Skeletal muscle satellite cell (primary cell): ENCODE measurements around the gene TCOF1.

Source experiments
- H3K27me3 ChIP-seq: 2 replicates; pipeline ENCODE4 v1.7.0; 2013; ENCODE audit warnings: low read length; ENCODE audit not compliant: control insufficient read depth, insufficient read depth
- H3K36me3 ChIP-seq: 2 replicates; pipeline ENCODE4 v1.7.0; 2013; ENCODE audit warnings: mild to moderate bottlenecking, control low read depth, low read length; ENCODE audit not compliant: insufficient read depth
- H3K4me1 ChIP-seq: 2 replicates; pipeline ENCODE4 v1.7.0; 2013; ENCODE audit warnings: low read length; ENCODE audit not compliant: control insufficient read depth, insufficient read depth
- H3K4me2 ChIP-seq: 2 replicates; pipeline ENCODE4 v1.7.0; 2013; ENCODE audit warnings: mild to moderate bottlenecking, low read length
- H3K4me3 ChIP-seq: 2 replicates; pipeline ENCODE4 v1.7.0; 2013; ENCODE audit warnings: low read length
- H3K9ac ChIP-seq: 2 replicates; pipeline ENCODE4 v1.7.0; 2013; ENCODE audit warnings: mild to moderate bottlenecking, low read depth, low read length, moderate library complexity
- H3K9me3 ChIP-seq: replicated peaks from 2 replicates; pipeline ENCODE4 v1.7.0; 2013; ENCODE audit warnings: mild to moderate bottlenecking, control low read depth, low read length

TCOF1 gene

GRCh38 chr5:150326707-150327106 is 30.8 kb upstream of the TCOF1 start:
- Histone ChIP-seq H3K36me3 (no peaks in the 10 kb centered on the region), H3K4me2 (no peak overlapping the region), H3K4me1 (peaks cover 3% of the 10 kb centered on the region), H3K4me3 (no peak overlapping the region), H3K9ac (no peak overlapping the region), H3K27me3 (no peaks in the 10 kb centered on the region), H3K9me3 (no peaks in the 10 kb centered on the region)

GRCh38 chr5:150327139-150327538 is 30.4 kb upstream of the TCOF1 start:
- H3K9me3 ChIP-seq = no peaks in the 10 kb centered on the region
- no peak overlapping the region for H3K9ac ChIP-seq
- peaks cover 3% of the 10 kb centered on the region for H3K4me1 ChIP-seq
- H3K4me2 ChIP-seq = no peak overlapping the region
- no peaks in the 10 kb centered on the region for H3K27me3 ChIP-seq
- no peaks in the 10 kb centered on the region for H3K36me3 ChIP-seq
- H3K4me3 ChIP-seq = no peak overlapping the region

- H3K27me3 ChIP-seq = no peaks in the 10 kb centered on the region
- no peak overlapping the region for H3K4me2 ChIP-seq
- no peak overlapping the region for H3K9ac ChIP-seq
- H3K36me3 ChIP-seq = no peaks in the 10 kb centered on the region
- no peaks in the 10 kb centered on the region for H3K9me3 ChIP-seq
- no peaks in the 10 kb centered on the region for H3K4me1 ChIP-seq
- H3K4me3 ChIP-seq = no peak overlapping the region
Measured at GRCh38 chr5:150328515-150328914, 29.0 kb upstream of the TCOF1 start.

GRCh38 chr5:150329038-150329437 is 28.5 kb upstream of the TCOF1 start:
- Histone ChIP-seq H3K9ac (no peak overlapping the region), H3K9me3 (no peaks in the 10 kb centered on the region), H3K27me3 (no peaks in the 10 kb centered on the region), H3K36me3 (no peaks in the 10 kb centered on the region), H3K4me2 (no peak overlapping the region), H3K4me1 (no peaks in the 10 kb centered on the region), H3K4me3 (no peak overlapping the region)

- Histone ChIP-seq H3K4me1 (no peaks in the 10 kb centered on the region), H3K9ac (no peak overlapping the region), H3K27me3 (no peaks in the 10 kb centered on the region), H3K36me3 (no peaks in the 10 kb centered on the region), H3K4me2 (no peak overlapping the region), H3K4me3 (no peak overlapping the region), H3K9me3 (no peaks in the 10 kb centered on the region)
Measured at GRCh38 chr5:150329881-150330876, 27.3 kb upstream of the TCOF1 start.

- Histone ChIP-seq H3K9ac (no peak overlapping the region), H3K36me3 (no peaks in the 10 kb centered on the region), H3K9me3 (no peaks in the 10 kb centered on the region), H3K27me3 (no peaks in the 10 kb centered on the region), H3K4me3 (no peak overlapping the region), H3K4me1 (no peaks in the 10 kb centered on the region), H3K4me2 (no peak overlapping the region)
Measured at GRCh38 chr5:150333400-150333799, 24.1 kb upstream of the TCOF1 start.

GRCh38 chr5:150335778-150336177 is 21.7 kb upstream of the TCOF1 start:
- Histone ChIP-seq H3K27me3 (no peaks in the 10 kb centered on the region), H3K36me3 (no peaks in the 10 kb centered on the region), H3K4me2 (no peak overlapping the region), H3K4me3 (no peak overlapping the region), H3K4me1 (no peaks in the 10 kb centered on the region), H3K9me3 (no peaks in the 10 kb centered on the region), H3K9ac (no peak overlapping the region)

GRCh38 chr5:150338546-150338945 is 19.0 kb upstream of the TCOF1 start:
- Histone ChIP-seq H3K27me3 (no peaks in the 10 kb centered on the region), H3K9ac (no peak overlapping the region), H3K4me3 (no peak overlapping the region), H3K4me1 (no peaks in the 10 kb centered on the region), H3K36me3 (no peaks in the 10 kb centered on the region), H3K4me2 (no peak overlapping the region), H3K9me3 (no peaks in the 10 kb centered on the region)

- H3K36me3 ChIP-seq = no peaks in the 10 kb centered on the region
- H3K9me3 ChIP-seq = no peaks in the 10 kb centered on the region
- H3K4me1 ChIP-seq = no peaks in the 10 kb centered on the region
- no peaks in the 10 kb centered on the region for H3K27me3 ChIP-seq
- no peak overlapping the region for H3K4me3 ChIP-seq
- no peak overlapping the region for H3K9ac ChIP-seq
- H3K4me2 ChIP-seq = no peak overlapping the region
Measured at GRCh38 chr5:150339165-150339564, 18.3 kb upstream of the TCOF1 start.

- no peaks in the 10 kb centered on the region for H3K27me3 ChIP-seq
- H3K4me3 ChIP-seq = no peak overlapping the region
- no peaks in the 10 kb centered on the region for H3K4me1 ChIP-seq
- H3K4me2 ChIP-seq = no peak overlapping the region
- no peak overlapping the region for H3K9ac ChIP-seq
- H3K36me3 ChIP-seq = no peaks in the 10 kb centered on the region
- no peaks in the 10 kb centered on the region for H3K9me3 ChIP-seq
Measured at GRCh38 chr5:150339841-150340240, 17.7 kb upstream of the TCOF1 start.

GRCh38 chr5:150340614-150341255 is 16.8 kb upstream of the TCOF1 start:
- Histone ChIP-seq H3K36me3 (no peaks in the 10 kb centered on the region), H3K4me2 (no peak overlapping the region), H3K4me1 (no peaks in the 10 kb centered on the region), H3K27me3 (no peaks in the 10 kb centered on the region), H3K4me3 (no peak overlapping the region), H3K9ac (no peak overlapping the region), H3K9me3 (no peaks in the 10 kb centered on the region)
